EL (cell line): ENCODE measurements around the gene ATP6V0E1.
"Not testable (repeated sequence)": the region's sequence is repeated elsewhere in the genome, so short reads cannot be mapped to it uniquely, and the experiment has no call there.

Source experiments
- DNase-seq: peaks from one replicate; pipeline ENCODE4 v3.0.0-alpha.2; 2016

The ATP6V0E1 gene

DNA sequence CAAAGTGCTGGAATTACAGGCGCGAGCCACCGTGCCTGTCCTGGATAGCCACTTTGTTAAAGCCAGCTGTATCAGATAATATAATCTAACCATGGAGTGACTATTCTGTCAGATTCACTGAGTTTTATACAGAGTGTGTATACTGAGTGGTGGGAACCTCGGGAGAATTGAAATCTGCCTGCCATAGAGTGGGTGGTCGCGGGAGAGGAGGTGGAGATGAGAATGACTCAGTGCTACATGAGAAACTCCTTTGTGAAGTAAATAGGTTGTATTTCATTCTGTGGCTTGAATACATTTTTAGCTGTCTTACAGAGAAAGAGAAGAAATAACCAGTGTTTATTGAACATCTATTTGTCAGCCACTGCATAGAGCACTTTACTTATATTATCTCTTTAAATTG is 26.4 kb downstream of the ATP6V0E1 start:
- DNase-seq: no peak

DNA sequence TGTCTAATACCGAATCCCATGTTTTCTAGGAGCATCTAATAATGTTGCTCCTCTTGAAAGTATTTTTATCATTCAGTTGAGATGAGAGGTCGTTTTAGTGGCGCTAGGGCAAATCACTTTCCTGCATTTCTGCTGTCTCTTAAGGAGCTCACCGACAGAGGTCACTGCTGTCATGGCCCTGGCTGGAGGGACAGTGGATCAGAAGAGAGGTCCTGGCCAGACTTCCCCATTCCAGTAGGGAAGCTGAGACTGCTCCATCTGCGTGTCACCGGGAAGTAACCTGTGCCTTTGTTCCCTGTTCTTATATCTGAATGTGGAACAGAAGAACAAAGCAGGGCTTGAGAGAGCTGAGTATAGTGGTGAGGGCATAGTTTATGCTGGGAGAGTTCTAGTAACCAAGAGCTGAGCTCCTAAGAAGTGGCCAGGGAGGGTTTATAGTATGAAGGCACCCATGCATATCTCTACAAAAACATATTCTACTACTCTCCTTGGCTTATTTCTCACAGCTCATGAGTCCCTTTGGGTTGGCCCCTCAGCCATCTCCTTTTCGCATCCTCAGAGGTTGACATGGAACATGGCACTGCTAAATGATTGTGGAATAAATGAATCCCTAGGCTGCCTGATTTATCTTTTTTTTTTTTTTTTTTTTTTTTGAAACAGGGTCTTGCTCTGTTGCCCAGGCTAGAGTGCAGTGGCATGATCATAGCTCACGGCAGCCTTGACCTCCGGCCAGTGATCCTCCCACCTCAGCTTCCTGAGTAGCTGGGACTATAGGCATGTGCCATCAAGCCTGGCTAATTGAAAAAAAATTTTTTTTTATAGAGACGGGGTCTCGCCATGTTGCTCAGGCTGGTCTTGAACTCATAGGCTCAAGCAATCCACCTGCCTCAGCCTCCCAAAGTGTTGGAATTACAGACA is 27.2 kb downstream of the ATP6V0E1 start:
- DNase-seq: peak; percentile 40

GRCh38 chr5:173011566-173011965 is 28.0 kb downstream of the ATP6V0E1 start:
- no peak for DNase-seq

GRCh38 chr5:173012882-173013281 is 29.3 kb downstream of the ATP6V0E1 start:
- no peak for DNase-seq

GRCh38 chr5:173014671-173015070 is 31.1 kb downstream of the ATP6V0E1 start:
- no peak for DNase-seq

DNA sequence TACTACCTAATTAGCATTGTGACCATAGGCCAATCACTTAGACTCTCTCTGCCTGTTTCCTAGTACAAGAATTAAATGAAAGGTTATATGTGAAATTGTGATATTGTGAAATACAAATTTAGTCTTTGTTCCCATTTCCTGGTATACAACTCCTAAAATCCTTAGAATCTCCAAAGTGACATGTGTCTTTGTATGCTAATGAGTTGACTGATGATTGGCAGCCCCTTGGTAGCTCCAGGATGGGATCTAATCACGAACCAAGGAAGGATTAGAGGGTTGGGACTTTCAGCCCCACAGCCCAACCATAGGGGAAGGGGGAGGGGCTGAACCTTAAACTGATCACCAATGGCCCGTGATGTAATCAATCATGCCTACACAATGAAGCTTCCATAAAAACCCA is 31.6 kb downstream of the ATP6V0E1 start:
- DNase-seq: no peak

DNA sequence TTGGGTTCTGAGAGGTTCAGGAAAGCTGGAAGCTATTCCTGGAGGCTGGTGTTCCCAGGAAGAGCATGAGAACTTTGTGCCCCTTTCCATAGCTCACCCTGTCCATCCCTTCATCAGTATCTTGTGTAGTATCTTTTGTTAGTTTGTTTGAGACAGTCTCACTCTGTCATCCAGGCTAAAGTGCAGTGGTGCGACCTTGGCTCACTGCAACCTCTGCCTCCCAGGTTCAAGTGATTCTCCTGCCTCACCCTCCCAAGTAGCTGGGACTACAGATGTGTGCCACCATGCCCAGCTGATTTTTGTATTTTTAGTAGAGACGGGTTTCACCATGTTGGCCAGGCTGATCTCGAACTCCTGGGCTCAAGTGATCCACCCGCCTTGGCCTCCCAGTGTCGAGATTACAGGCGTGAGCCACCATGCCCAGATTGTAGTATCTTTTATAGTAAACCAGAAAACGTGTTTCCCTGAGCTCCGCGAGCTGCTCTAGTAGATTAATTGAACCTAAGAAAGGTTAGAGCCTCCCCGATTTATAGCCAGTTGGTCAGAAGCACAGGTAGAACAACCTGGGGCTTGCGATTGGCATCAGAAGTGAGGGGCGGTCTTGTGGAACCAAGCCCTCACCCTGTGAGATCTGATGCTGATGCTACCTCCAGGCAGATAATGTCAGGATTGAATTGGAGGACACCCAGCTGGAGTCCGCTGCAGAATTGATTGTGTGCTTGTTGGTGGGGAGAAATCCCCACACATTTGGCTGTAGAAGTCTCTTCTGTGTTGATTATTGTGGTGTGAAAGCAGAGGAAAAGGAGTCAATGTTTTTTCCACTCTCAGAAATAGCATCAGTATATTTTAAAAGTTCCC is 32.3 kb downstream of the ATP6V0E1 start:
- no peak for DNase-seq

DNA sequence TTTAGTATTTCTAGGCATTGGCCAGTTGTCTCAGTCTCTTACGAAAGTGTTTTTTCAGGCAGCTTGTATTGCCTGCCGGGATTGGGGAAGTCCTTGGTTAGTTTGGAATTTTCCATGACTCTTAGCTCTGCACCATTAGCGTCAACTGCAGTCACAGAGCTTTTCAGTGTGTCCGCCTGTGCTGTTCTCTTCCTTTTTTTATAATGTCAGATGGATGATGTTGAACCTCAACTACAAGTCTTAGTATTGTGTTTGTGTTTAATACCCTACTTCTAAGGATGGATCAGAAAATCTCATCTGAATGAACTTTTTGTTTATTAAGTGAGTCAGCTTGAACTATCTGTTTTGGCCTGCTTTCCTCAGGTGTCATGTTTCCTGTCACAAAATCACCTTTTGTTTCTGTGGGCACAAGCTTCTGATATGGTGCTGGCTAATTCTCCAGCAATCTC is 33.1 kb downstream of the ATP6V0E1 start:
- peak; percentile 38 for DNase-seq

GRCh38 chr5:173017087-173017486 is 33.5 kb downstream of the ATP6V0E1 start:
- DNase-seq: not testable (repeated sequence)

DNA sequence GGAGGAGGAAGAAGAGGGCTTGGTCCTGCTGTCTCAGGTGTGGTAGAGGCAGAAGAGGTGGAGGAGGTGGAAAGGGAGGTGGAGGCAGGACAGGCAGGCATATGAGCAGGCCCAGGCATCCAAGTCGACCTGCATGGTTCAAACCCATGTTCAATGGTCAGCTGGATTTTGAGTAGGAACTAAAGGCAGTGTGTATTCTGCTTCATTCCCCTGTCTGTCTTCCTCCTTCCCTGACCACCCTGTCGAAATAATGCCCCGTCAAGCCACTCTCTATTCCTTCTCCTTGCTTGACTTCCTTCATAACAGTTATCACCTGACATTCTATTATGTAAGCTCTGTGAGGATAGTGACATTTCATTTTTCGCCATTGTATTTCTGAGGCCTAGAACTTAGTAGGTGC is 34.8 kb downstream of the ATP6V0E1 start:
- no peak for DNase-seq

DNA sequence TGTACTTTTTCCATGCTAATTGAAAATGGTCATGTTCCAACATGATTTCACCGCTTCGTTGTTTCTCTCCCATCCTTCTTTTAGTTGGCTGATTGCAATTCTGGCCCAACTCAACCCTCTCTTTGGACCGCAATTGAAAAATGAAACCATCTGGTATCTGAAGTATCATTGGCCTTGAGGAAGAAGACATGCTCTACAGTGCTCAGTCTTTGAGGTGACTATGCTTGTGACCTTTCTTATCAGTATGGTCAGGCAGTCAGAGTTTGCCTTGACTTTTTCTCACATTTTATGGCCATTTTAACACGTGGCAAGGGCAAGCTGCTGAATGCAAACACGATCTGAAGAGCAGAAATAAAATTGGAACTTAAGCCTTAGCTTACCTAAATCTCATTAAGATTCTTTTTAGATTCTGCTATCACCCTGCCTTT is 36.6 kb downstream of the ATP6V0E1 start:
- DNase-seq: no peak

DNA sequence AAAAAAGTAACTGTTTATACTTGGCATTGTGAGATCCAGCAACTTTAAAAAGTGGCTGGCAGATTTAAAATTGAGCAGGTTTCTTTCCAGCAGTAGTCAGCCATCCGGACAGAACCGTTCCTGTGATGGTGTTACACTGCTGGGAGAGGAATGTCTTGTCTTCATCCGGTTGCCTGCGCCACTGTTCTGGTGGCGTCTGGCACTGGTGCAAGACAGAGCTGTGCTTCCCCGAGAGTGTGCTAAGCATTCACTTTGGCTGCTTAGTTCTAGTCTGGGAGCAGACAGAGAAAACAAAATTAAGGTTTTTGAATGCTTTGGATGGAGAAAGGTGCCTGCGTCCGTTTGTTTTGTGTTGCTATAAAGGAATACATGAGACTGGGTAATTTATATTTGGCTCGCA is 37.1 kb downstream of the ATP6V0E1 start:
- no peak for DNase-seq

DNA sequence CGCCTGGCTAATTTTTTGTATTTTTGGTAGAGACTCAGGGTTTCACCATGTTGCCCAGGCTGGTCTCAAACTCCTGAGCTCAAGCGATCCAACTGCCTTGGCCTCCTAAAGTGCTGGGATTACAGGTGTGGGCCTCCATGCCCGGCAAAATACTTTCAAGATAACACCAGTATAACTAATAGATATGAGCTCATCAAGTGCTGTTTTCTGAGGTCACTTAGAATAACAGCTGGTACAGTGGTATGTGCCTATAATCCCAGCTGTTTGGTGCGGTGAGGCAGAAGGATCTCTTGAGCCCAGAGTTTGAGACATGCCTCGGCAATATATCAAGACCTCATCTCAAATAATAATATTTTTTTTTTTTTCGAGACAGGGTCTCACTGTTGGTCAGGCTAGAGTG is 42.1 kb downstream of the ATP6V0E1 start:
- no peak for DNase-seq

- DNase-seq: no peak
Measured at GRCh38 chr5:173027905-173028304, 44.3 kb downstream of the ATP6V0E1 start.

DNA sequence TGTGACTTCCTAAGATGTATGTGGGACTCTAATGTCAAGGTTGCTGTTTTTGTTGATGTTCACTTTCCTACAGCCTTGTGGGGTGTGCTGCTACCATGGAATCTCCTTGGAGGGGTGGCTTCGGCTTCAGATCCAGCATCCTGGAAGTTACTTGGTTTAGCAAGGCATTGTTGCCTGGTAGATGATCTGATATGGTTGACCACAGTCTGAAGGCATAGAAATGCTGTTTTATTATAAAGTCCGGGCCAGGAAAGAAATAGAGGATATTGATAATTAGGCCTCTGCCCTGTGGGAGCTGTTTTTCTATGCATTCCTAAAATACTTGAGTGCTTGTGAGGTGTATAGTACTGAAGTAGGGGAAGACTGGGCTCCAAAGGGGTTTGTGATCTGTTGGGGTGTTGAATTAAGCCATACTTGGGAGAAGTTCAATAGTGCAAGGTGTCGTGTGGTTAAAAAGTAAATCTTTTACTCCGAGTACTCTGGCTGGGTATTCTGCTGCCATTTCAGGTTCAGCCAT is 45.3 kb downstream of the ATP6V0E1 start:
- DNase-seq: peak; percentile 28

DNA sequence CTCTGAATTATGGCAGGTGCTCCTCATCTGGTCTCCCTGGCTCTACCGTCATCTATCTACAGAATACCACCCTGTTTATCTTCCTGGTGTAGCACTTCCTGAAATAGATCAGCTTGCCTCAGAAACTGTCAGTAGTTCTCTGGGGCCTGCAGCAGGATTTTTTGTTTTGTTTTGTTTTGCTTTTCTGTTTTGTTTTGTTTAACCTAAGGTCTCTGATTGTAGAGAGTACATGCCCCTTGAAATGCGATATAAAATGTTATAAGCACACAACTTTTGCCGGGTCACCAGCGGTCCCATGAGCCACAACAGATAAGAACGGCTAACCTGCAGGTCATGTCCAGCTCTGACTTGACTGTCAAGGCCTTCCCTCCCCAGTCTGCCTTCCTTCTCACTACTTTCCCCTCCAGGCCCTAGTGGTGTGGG is 45.9 kb downstream of the ATP6V0E1 start:
- DNase-seq: no peak

DNA sequence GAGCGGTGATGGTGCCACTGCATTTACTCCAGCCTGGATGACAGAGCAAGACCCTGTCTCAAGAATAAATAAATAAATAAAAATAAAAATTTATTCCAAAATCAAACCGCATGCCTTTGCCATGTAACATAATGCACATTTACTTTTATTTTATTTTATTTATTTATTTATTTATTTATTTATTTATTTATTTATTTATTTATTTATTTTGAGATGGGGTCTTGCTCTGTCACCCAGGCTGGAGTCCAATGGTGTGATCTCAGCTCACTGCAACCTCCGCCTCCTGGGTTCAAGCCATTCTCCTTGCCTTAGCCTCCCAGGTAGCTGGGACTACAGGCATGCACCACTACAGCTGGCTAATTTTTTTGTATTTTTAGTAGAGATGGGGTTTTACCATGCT is 48.5 kb downstream of the ATP6V0E1 start:
- not testable (repeated sequence) for DNase-seq

GRCh38 chr5:173032730-173033129 is 49.2 kb downstream of the ATP6V0E1 start:
- no peak for DNase-seq

DNA sequence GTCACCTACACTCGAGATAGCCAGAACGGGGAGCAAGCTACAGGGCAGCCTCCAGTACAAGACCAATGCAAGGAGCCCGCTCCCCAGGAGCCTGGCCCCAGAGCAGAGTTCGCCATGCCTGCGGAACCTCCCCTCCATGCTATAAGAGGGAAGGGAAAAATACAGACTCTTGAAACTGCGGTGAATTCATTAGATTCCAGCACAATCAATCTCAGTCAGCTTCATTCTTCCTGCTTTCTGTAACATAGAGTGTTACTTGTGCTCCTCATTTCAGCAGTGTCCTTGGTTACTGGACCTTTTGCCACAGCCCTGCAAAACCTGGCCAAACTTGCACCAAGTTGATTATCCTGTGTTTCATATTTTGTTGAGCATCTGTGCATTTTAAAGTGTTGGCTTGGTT is 50.4 kb downstream of the ATP6V0E1 start:
- no peak for DNase-seq

GRCh38 chr5:173035904-173036707 is 52.5 kb downstream of the ATP6V0E1 start:
- no peak for DNase-seq

- no peak for DNase-seq
Measured at GRCh38 chr5:173039188-173039587, 55.6 kb downstream of the ATP6V0E1 start.

GRCh38 chr5:173039964-173040363 is 56.4 kb downstream of the ATP6V0E1 start:
- no peak for DNase-seq
